Upper lobe of left lung (tissue), 6 donors: ENCODE results near the gene ATXN1. TPM values are rescaled to one million over a fixed set of nuclear protein-coding genes. Genes with fewer than 3 reads are reported as not detected.
A peak's percentile ranks its signal among the peaks of the same experiment; 100 is the strongest.

Experiments
- ATAC-seq, 2 donors: fragments of 200-7000 bp; cut with Tn5 transposase; one replicate each; pipeline ENCODE4 v1.9.1; 2022; ENCODE audit warnings: mild to moderate bottlenecking in 2 of 2, moderate library complexity in 2 of 2; ENCODE audit not compliant: low FRiP score in 2 of 2
- DNase-seq, 2 donors: peaks; one replicate each; pipeline ENCODE4 v3.0.0-alpha.2; 2019 to 2020
- H3K27ac ChIP-seq, 4 donors: fragments of 200-600 bp; sonication (generic); one replicate each; pipeline ENCODE4 v1.5.1; 2016 to 2019
- H3K27me3 ChIP-seq, 4 donors: fragments of 200-600 bp; sonication (generic); one replicate each; pipeline ENCODE4 v1.5.1; 2017 to 2019
- H3K36me3 ChIP-seq, 4 donors: fragments of 200-600 bp; sonication (generic); one replicate each; pipeline ENCODE4 v1.5.1; 2016 to 2019
- H3K4me1 ChIP-seq, 4 donors: fragments of 200-600 bp; sonication (generic); one replicate each; pipeline ENCODE4 v1.5.1; 2018 to 2019
- H3K4me3 ChIP-seq, 4 donors: fragments of 200-600 bp; sonication (generic); one replicate each; pipeline ENCODE4 v1.5.1; 2017 to 2019; ENCODE audit warnings: mild to moderate bottlenecking in 2 of 4, moderate library complexity in 1 of 4
- H3K9me3 ChIP-seq, 4 donors: fragments of 200-600 bp; sonication (generic); one replicate each; pipeline ENCODE4 v1.5.1; 2018 to 2019
- EP300 ChIP-seq, 4 donors: sonication (generic); formaldehyde crosslinking; IDR thresholded peaks; one replicate each; pipeline ENCODE4 v1.5.1; 2017; ENCODE audit warnings: antibody characterized with exemption in 4 of 4, control low read depth in 2 of 4
- POLR2A ChIP-seq, 4 donors: fragments of 450-650 bp; IDR thresholded peaks; one replicate each; pipeline ENCODE4 v1.5.1; 2016 to 2017; ENCODE audit warnings: antibody characterized with exemption in 4 of 4, mild to moderate bottlenecking in 2 of 4
- POLR2AphosphoS5 ChIP-seq, 2 donors: sonication (generic); formaldehyde crosslinking; IDR thresholded peaks; one replicate each; pipeline ENCODE4 v1.5.1; 2017; ENCODE audit warnings: antibody characterized with exemption in 2 of 2
- WGBS, 2 donors: methylation state at CpG; one replicate each; pipeline ENCODE4 v1.1.5; 2017 to 2018; 5-methylcytosine and 5-hydroxymethylcytosine counted together
- total RNA-seq, 6 donors: library from RNA; depleted of rRNA in 4 of 6; stranded (reverse); fragments of >200 nt in 4 of 6; gene quantifications; one replicate each; pipeline versions ENCODE4 v1.1.0 to v1.2.1, GENCODE V29; 2016 to 2021
- TF ChIP-seq, protein P1 (sequence below), 6 experiments: fragments of 450-650 bp in 4 of 6; fragments of 200-600 bp in 2 of 6; sonication (generic) in 2 of 6; IDR thresholded peaks; one replicate each; pipeline ENCODE4 v1.5.1; 2016 to 2019; ENCODE audit warnings: antibody characterized with exemption in 6 of 6
- donor health status: DM: no; HTN: no; CAD: no; lungs with moderate emphysema.
- donor health status: DM: no; HTN: yes; CAD: no; lungs with severe emphysema.

Gene ATXN1
- total RNA-seq, 6 donors from 2014 or later: 44.2 to 106 (median 71.7) TPM

DNA sequence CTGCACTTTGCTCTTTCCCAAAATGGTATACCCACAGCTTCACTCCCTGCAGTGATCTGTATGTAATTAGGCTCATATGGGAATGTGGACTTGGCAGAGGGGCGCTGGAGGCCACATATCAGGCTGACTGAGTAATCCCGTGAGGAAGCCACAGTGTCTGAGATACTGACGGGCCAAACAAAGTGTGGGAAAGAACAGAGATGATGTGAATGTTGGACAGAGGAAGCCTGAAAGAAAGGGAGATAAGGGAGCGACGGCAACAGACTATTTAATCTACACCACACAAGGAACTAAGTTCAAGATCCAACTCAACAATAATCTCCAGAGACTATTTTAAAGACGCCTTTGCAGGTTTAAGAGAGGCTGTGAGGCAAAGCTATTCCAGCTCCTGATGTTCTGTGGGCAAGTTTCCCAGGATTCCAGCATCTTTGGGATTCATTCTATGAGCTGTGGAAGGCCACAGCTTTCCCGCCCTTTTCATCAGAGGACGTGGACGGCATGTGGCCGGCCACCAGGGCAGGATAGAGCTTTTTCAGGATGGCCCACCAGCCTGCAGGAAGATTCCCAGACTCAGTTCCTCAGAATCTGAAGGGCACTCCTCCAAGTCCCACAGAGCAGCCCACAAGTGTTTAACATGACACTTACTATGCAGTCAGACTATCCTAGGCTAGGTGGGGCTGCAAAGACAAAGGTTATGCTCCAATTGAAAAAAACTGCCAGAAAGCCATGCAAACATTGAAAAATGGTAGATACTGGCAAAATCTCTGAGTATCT, 237.5 kb downstream of the ATXN1 start:
- no peaks in the 10 kb centered on the region for H3K27me3 ChIP-seq

DNA sequence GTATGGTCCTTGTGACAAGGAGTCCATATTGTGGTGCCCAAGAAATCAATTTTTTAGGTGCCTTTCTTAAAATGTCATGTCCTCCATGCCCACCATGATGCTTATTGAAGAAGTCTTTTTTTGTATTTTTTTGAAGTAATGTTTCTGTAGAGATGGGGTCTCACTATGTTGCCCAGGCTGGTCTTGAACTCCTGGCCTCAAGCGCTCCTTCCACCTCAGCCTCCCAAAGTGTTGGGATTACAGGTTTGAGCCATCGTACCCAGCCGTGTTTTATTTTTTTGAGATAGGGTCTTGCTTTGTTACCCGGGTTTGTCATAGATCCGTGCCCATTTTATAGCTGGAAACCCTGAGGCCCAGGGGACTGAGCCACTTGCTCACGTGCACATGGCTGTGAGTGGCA, 238.3 kb downstream of the ATXN1 start:
- no peak for DNase-seq
- Histone ChIP-seq H3K9me3 (no peaks in the 10 kb centered on the region), H3K4me1 (peaks cover 0 to 6% (median 0%) of the 10 kb centered on the region in 4 donors), H3K4me3 (no peak overlapping the region), H3K27ac (no peak overlapping the region), H3K27me3 (no peaks in the 10 kb centered on the region), H3K36me3 (peaks cover 0 to 18% (median 11%) of the 10 kb centered on the region in 4 donors)
- no peak for ATAC-seq
- TF ChIP-seq POLR2AphosphoS5 (IDR thresholded peaks at IDR 0.05) (no peak), EP300 (IDR thresholded peaks at IDR 0.05) (no peak), POLR2A (IDR thresholded peaks at IDR 0.05) (no peak)
- TF ChIP-seq, protein P1, sequence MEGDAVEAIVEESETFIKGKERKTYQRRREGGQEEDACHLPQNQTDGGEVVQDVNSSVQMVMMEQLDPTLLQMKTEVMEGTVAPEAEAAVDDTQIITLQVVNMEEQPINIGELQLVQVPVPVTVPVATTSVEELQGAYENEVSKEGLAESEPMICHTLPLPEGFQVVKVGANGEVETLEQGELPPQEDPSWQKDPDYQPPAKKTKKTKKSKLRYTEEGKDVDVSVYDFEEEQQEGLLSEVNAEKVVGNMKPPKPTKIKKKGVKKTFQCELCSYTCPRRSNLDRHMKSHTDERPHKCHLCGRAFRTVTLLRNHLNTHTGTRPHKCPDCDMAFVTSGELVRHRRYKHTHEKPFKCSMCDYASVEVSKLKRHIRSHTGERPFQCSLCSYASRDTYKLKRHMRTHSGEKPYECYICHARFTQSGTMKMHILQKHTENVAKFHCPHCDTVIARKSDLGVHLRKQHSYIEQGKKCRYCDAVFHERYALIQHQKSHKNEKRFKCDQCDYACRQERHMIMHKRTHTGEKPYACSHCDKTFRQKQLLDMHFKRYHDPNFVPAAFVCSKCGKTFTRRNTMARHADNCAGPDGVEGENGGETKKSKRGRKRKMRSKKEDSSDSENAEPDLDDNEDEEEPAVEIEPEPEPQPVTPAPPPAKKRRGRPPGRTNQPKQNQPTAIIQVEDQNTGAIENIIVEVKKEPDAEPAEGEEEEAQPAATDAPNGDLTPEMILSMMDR (IDR thresholded peaks at IDR 0.05): no peak
- WGBS, 2 donors: 98% methylated on average over 6 of the region's 6 CpGs

More for the DNA sequence above, 237.5 kb downstream of the ATXN1 start:
- Histone ChIP-seq H3K27ac (no peak overlapping the region), H3K9me3 (no peaks in the 10 kb centered on the region), H3K4me1 (no peaks in the 10 kb centered on the region), H3K36me3 (peaks cover 0 to 18% (median 11%) of the 10 kb centered on the region in 4 donors), H3K4me3 (no peak overlapping the region)
- DNase-seq (no peak), ATAC-seq (peak in 1 of 2 donors; percentile 80)
- TF ChIP-seq POLR2A (IDR thresholded peaks at IDR 0.05): no peak
- TF ChIP-seq, protein P1 (IDR thresholded peaks at IDR 0.05): no peak
- WGBS, 2 donors: 80 to 82% methylated on average over 7 to 10 of the region's 10 CpGs

- H3K4me1 ChIP-seq: peaks cover 0 to 9% (median 0%) of the 10 kb centered on the region in 4 donors
- no peak overlapping the region for H3K4me3 ChIP-seq
- no peak overlapping the region for H3K27ac ChIP-seq
- peaks cover 0 to 18% (median 11%) of the 10 kb centered on the region in 4 donors for H3K36me3 ChIP-seq
- ATAC-seq (no peak), DNase-seq (no peak)
- 90 to 94% methylated on average over 7 of the region's 7 CpGs for WGBS, 2 donors
- TF ChIP-seq POLR2A (IDR thresholded peaks at IDR 0.05) (no peak), POLR2AphosphoS5 (IDR thresholded peaks at IDR 0.05) (no peak)
- TF ChIP-seq, protein P1 (IDR thresholded peaks at IDR 0.05): no peak
- no peaks in the 10 kb centered on the region for H3K27me3 ChIP-seq
- no peaks in the 10 kb centered on the region for H3K9me3 ChIP-seq
Observed at GRCh38 chr6:16521528-16521927, 239.7 kb downstream of the ATXN1 start.

DNA sequence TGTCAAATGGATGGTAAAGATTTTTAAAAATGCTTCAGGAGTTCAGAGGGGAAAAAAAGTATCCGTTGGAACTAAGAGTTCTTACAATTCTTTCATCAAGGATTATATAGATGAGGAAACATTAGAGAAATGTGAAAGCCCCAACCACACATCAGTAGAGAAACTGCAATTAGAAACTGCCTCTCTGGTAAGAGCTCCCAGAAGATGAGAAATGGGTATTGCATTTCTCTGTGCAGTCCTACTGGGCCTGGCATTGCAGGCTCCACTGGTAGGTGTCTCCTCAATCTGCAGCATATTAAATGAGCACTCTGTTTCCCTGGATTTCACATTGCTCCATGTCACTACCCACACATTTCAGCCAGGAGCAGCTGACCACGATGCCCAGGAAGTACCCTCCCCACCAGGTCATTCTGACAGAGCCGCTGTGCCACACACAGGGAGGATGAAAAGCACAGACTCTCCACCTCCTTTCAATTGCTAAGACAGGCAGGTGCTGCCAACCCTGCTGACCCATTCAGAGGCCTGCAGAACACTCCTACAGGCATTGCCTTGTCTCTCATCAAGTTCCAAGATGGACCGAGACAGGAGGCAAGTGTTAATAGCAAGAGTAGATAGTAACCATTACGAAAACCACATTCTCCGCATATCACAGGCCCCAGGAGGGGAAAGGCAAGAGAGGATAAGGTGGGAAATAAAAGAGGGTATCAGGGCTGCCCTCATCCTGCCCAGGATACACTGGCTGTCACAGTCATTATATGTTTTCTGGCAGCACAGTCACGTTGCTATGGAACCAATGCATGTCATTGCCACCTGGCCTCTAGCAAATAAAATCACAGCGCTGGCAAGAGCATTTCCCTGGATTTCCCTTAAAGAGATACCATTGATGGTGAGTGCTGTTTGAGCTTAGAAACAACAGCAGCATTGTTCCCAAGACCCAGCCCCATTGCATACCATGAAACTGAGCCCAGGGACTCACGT, 241.7 kb downstream of the ATXN1 start:
- Histone ChIP-seq H3K27me3 (no peaks in the 10 kb centered on the region), H3K36me3 (peaks cover 0 to 18% (median 11%) of the 10 kb centered on the region in 4 donors), H3K4me3 (no peak overlapping the region), H3K4me1 (peaks cover 0 to 9% (median under 1%) of the 10 kb centered on the region in 4 donors), H3K27ac (no peak overlapping the region), H3K9me3 (no peaks in the 10 kb centered on the region)
- 86 to 88% methylated on average over 7 to 9 of the region's 9 CpGs for WGBS, 2 donors
- DNase-seq (no peak), ATAC-seq (no peak)
- TF ChIP-seq POLR2AphosphoS5 (IDR thresholded peaks at IDR 0.05) (no peak), POLR2A (IDR thresholded peaks at IDR 0.05) (no peak), EP300 (IDR thresholded peaks at IDR 0.05) (no peak)
- TF ChIP-seq, protein P1 (IDR thresholded peaks at IDR 0.05): no peak
